C4-2B (cell line): Measurements from ENCODE around the gene XPO6.

Source experiments
- H3K27ac ChIP-seq: fragments of 450-650 bp; 2 replicates; pipeline ENCODE4 v1.5.1; 2017
- ZFX ChIP-seq: fragments of 450-650 bp; IDR thresholded peaks from 2 replicates; pipeline ENCODE4 v1.6.1; 2017
- TF ChIP-seq, protein P1 (sequence below): fragments of 450-650 bp; conservative IDR thresholded peaks from 2 replicates; pipeline ENCODE4 v1.5.1; 2017; ENCODE audit warnings: mild to moderate bottlenecking

XPO6 gene

DNA sequence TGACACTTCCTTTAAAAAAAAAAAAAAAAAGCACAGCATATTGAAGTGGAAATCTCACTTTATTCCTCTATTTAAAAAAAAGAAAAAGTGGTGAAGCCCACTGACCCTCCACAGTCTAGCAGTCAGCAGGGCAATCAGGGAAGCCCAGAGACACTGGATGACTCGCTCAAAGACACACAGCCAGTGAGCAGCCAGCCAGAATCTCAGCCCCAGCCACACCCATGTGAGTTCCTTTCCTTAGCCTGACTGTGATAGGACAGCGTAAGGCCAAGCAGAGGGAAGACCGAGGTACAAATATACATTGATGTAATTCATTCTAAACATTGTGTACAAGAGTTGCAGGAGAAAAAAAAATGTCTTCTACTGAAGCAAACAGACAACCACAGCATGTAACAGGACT lies 22.5 kb downstream of the XPO6 start:
- TF ChIP-seq, protein P1, sequence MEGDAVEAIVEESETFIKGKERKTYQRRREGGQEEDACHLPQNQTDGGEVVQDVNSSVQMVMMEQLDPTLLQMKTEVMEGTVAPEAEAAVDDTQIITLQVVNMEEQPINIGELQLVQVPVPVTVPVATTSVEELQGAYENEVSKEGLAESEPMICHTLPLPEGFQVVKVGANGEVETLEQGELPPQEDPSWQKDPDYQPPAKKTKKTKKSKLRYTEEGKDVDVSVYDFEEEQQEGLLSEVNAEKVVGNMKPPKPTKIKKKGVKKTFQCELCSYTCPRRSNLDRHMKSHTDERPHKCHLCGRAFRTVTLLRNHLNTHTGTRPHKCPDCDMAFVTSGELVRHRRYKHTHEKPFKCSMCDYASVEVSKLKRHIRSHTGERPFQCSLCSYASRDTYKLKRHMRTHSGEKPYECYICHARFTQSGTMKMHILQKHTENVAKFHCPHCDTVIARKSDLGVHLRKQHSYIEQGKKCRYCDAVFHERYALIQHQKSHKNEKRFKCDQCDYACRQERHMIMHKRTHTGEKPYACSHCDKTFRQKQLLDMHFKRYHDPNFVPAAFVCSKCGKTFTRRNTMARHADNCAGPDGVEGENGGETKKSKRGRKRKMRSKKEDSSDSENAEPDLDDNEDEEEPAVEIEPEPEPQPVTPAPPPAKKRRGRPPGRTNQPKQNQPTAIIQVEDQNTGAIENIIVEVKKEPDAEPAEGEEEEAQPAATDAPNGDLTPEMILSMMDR = no peak
- TF ChIP-seq ZFX = no peak
- no peak overlapping the region for H3K27ac ChIP-seq

DNA sequence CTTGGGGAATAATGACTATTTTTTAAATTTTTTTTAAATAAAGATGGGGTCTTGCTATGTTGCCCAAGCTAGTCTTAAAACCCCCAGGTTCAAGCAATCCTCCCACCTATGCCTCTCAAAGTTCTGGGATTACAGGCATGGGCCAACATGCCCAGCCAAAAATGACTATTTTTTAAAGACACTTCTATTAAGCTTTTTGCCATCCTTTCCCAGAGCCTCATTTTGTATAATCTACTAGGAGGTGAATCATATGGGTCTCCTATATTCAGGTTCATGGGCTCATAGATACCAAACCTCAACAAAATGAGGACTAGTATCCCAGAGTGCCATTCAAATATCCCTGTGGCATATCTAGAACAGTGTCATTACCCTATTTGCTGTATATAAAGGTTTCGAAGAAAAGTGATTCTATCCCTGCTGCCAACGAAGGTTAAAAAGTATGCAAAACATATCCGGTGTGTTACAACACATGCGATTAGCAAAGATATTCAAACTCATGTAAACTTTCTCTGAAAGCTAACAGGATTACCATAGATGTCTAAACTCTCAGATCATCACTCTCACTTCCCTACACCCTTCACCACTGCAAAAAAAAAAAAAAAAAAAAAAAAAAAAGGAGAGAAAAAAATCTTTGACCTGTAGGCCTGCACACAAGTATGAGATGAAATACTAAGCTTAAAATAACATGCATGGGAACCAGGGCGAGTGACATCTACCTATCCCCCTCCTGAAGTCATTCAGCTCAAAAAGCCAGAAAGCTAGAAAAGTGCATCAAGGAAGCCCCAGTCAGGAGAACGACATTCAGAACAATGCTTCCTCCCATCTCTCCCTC lies 23.5 kb downstream of the XPO6 start:
- TF ChIP-seq, protein P1 = no peak
- no peak for TF ChIP-seq ZFX
- H3K27ac ChIP-seq = no peak overlapping the region

DNA sequence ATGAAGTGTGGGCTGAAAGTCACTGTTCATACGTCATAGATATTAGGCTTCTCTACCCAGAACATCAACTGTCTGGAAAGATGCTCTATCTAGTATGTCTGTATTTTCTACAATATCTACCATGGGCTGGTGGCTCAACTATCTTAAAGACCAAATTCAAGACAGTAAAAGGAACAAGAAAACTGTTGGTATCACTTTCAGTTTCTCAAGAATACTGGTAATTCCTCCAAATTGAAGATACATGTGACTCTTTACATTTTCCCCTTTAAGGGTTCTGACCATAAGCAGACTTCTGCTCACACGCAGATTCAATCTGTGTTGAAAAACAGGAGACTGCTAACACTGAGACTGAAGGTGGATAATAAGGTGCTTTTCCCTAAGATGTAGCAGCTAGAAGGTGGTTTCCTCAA lies 24.2 kb downstream of the XPO6 start:
- no peak overlapping the region for H3K27ac ChIP-seq
- TF ChIP-seq ZFX = no peak
- TF ChIP-seq, protein P1 = no peak

DNA sequence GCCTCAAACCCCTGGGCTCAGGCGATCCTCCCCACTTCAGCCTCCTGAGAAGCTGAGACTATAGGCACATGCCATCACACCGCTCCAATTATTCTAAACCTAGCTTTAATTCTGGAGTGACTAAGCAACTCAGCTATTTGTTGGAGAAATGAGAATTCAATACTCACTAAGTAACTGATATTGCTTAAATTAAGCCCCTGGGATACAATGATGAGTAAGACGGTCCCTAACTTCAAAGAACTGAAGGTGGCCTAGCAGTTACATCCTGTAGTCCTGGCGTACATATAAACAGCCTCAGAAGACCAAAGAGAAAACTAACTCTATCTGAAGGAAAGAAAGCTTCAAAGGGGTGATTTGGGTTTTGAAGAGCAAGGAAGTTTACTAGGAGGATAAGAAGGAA lies 25.0 kb downstream of the XPO6 start:
- H3K27ac ChIP-seq = peak overlapping the region; percentile 21; the same call in 1 of the 2 replicates
- TF ChIP-seq, protein P1 = no peak
- TF ChIP-seq ZFX = no peak

DNA sequence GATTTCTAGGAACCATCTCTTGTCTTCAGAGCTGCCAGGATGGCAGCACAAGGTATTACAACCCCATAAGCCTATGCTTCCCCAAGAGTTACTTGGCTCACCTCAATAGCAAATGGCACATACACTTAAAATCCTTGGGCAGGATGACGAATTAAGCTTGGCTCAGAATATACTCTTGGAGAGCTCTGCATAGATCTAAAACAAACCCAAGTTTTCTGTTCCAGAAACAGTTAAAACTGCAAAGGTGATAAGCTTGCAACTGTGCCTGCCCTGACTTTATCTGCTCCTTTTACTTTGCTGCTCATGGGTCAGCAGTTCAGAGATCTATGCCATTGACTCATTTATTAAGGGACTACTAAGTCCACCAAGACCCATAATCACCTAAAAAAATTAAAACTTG lies 26.1 kb downstream of the XPO6 start:
- H3K27ac ChIP-seq = no peak overlapping the region; the same call in 1 of the 2 replicates
- no peak for TF ChIP-seq ZFX
- TF ChIP-seq, protein P1 = no peak

DNA sequence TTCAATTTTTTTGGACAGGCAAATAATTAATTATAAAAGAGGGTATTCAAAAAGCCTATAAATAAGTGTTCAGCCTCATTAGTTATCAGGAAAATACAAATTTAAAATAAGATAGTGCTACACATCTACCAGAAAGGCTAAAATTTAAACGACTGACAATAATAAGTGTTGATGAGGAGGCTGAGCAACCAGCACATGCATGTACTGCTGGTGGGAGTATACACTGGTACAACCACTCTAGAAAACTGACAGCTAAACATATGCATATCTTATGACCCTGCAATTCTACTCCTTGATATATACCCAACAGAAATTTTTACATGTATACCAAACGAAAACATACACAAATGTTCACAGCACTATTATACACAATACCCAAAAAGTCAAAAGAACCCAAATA lies 27.1 kb downstream of the XPO6 start:
- H3K27ac ChIP-seq = no peak overlapping the region
- TF ChIP-seq ZFX = no peak
- TF ChIP-seq, protein P1 = no peak

DNA sequence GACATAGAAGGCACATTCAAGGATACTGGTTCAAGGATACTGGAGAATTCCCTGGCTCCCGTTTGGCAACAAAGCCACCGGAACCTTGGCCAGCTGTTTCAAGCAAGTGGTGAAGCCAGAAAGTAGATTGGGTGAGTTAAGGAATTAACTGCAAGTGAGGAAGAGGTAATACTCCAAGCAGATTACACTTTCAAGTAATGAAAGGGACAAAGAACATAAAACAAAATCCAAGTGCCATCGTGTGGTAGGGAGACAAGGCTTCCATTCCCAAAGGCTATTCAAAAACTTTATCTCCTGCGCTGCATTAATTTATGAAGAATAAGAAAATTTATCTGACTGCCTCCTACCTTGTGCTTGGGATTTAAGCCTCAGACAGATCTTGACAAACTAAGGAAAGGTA lies 27.8 kb downstream of the XPO6 start:
- no peak for TF ChIP-seq ZFX
- TF ChIP-seq, protein P1 = no peak
- peak overlapping the region; percentile 52; the same call in 1 of the 2 replicates for H3K27ac ChIP-seq
